Keratinocyte (primary cell): Measurements from ENCODE around the gene CHRD.

Experiments
- EZH2 ChIP-seq: IDR thresholded peaks from one replicate; pipeline ENCODE4 v1.6.1; 2012; ENCODE audit warnings: inconsistent platforms, mild to moderate bottlenecking, low read length, moderate library complexity
- TF ChIP-seq, protein P1 (sequence below), 3 experiments: IDR thresholded peaks in 1 of 3; conservative IDR thresholded peaks in 1 of 3; optimal IDR thresholded peaks in 1 of 3; 2 replicates in 2 of 3; 3 replicates in 1 of 3; pipeline versions ENCODE3 to v1.5.1; 2011; ENCODE audit warnings: low read length in 3 of 3, mild to moderate bottlenecking in 3 of 3, moderate library complexity in 2 of 3, control low read depth in 1 of 3, inconsistent platforms in 1 of 3; ENCODE audit not compliant: insufficient read depth in 2 of 3; ENCODE audit errors: extremely low read depth in 1 of 3

DNA sequence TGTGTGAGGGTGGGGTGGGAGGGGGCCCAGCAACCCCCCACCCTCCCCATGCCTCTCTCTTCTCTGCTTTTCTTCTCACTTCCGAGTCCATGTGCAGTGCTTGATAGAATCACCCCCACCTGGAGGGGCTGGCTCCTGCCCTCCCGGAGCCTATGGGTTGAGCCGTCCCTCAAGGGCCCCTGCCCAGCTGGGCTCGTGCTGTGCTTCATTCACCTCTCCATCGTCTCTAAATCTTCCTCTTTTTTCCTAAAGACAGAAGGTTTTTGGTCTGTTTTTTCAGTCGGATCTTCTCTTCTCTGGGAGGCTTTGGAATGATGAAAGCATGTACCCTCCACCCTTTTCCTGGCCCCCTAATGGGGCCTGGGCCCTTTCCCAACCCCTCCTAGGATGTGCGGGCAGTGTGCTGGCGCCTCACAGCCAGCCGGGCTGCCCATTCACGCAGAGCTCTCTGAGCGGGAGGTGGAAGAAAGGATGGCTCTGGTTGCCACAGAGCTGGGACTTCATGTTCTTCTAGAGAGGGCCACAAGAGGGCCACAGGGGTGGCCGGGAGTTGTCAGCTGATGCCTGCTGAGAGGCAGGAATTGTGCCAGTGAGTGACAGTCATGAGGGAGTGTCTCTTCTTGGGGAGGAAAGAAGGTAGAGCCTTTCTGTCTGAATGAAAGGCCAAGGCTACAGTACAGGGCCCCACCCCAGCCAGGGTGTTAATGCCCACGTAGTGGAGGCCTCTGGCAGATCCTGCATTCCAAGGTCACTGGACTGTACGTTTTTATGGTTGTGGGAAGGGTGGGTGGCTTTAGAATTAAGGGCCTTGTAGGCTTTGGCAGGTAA lies 34.3 kb upstream of the CHRD start:
- TF ChIP-seq, protein P1, sequence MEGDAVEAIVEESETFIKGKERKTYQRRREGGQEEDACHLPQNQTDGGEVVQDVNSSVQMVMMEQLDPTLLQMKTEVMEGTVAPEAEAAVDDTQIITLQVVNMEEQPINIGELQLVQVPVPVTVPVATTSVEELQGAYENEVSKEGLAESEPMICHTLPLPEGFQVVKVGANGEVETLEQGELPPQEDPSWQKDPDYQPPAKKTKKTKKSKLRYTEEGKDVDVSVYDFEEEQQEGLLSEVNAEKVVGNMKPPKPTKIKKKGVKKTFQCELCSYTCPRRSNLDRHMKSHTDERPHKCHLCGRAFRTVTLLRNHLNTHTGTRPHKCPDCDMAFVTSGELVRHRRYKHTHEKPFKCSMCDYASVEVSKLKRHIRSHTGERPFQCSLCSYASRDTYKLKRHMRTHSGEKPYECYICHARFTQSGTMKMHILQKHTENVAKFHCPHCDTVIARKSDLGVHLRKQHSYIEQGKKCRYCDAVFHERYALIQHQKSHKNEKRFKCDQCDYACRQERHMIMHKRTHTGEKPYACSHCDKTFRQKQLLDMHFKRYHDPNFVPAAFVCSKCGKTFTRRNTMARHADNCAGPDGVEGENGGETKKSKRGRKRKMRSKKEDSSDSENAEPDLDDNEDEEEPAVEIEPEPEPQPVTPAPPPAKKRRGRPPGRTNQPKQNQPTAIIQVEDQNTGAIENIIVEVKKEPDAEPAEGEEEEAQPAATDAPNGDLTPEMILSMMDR (optimal IDR thresholded peaks at IDR 0.05 in 1 of 3, IDR thresholded peaks at IDR 0.05 in 1 of 3, conservative IDR thresholded peaks at IDR 0.05 in 1 of 3; ENCODE audit: extremely low read depth in 1 of 3, insufficient read depth in 2 of 3, low read length in 3 of 3) = peak in 2 of 3 experiments; percentile 59 to 64
- no peak for TF ChIP-seq EZH2
